Activated CD4-positive, alpha-beta T cell treated with anti-CD3 and anti-CD28 coated beads for 1 hour (primary cell): Measurements from ENCODE around the gene CRB1.
"Not testable (repeated sequence)": the region's sequence is repeated elsewhere in the genome, so short reads cannot be mapped to it uniquely, and the experiment has no call there.

Experiments used
- DNase-seq: peaks from one replicate; pipeline ENCODE4 v3.0.0-alpha.2; 2020

The CRB1 gene

GRCh38 chr1:197404774-197405173 is 136.7 kb downstream of the CRB1 start:
- not testable (repeated sequence) for DNase-seq

GRCh38 chr1:197405614-197406013 is 137.6 kb downstream of the CRB1 start:
- not testable (repeated sequence) for DNase-seq

GRCh38 chr1:197413564-197413963 is 145.5 kb downstream of the CRB1 start:
- DNase-seq: no peak

- no peak for DNase-seq
These were observed 147.2 kb downstream of the CRB1 start for GRCh38 chr1:197415221-197415620.

GRCh38 chr1:197418693-197419092 is 150.6 kb downstream of the CRB1 start:
- no peak for DNase-seq

GRCh38 chr1:197422993-197423392 is 154.9 kb downstream of the CRB1 start:
- no peak for DNase-seq

- DNase-seq: no peak
These were observed 156.3 kb downstream of the CRB1 start for GRCh38 chr1:197424380-197424779.

- DNase-seq: no peak
These were observed 161.3 kb downstream of the CRB1 start for GRCh38 chr1:197429372-197429771.

- DNase-seq: no peak
These were observed 167.2 kb downstream of the CRB1 start for GRCh38 chr1:197435224-197435623.

GRCh38 chr1:197437601-197438000 is 169.5 kb downstream of the CRB1 start:
- no peak for DNase-seq

- DNase-seq: no peak
These were observed 170.1 kb downstream of the CRB1 start for GRCh38 chr1:197438010-197438790.

- DNase-seq: no peak
These were observed 171.7 kb downstream of the CRB1 start for GRCh38 chr1:197439708-197440280.

- DNase-seq: no peak
These were observed 172.7 kb downstream of the CRB1 start for GRCh38 chr1:197440715-197441114.

- DNase-seq: no peak
These were observed 174.0 kb downstream of the CRB1 start for GRCh38 chr1:197441999-197442414.

GRCh38 chr1:197444755-197445154 is 176.7 kb downstream of the CRB1 start:
- no peak for DNase-seq

GRCh38 chr1:197448121-197448779 is 180.2 kb downstream of the CRB1 start:
- DNase-seq: no peak

GRCh38 chr1:197451381-197451780 is 183.3 kb downstream of the CRB1 start:
- no peak for DNase-seq

- no peak for DNase-seq
These were observed 185.5 kb downstream of the CRB1 start for GRCh38 chr1:197453376-197454058.

GRCh38 chr1:197462539-197462938 is 194.5 kb downstream of the CRB1 start:
- DNase-seq: no peak

GRCh38 chr1:197463142-197463541 is 195.1 kb downstream of the CRB1 start:
- DNase-seq: no peak

- no peak for DNase-seq
These were observed 196.0 kb downstream of the CRB1 start for GRCh38 chr1:197464044-197464443.

- no peak for DNase-seq
These were observed 197.7 kb downstream of the CRB1 start for GRCh38 chr1:197465528-197466327.

- DNase-seq: no peak
These were observed 198.8 kb downstream of the CRB1 start for GRCh38 chr1:197466813-197467212.
